WTC11 (cell line): ENCODE measurements around the gene ABCB11. TPM values are rescaled to one million over a fixed set of nuclear protein-coding genes. Genes with fewer than 3 reads are reported as not detected.

Experiments
- ATAC-seq: fragments of 200-7000 bp; cut with Tn5 transposase; 2 replicates; pipeline ENCODE4 v1.10.0; 2021; ENCODE audit warnings: mild to moderate bottlenecking, moderate library complexity
- CTCF ChIA-PET: fragments of 300-600 bp; sonication (Branson Sonifier 250); formaldehyde crosslinking; loops from one replicate; lab custom pipeline; 2021; ENCODE audit warnings: antibody characterized with exemption; lab: Charles Lee
- POLR2A ChIA-PET: fragments of 350-600 bp; sonication (Branson Sonifier 250); formaldehyde crosslinking; loops from one replicate; lab custom pipeline; 2021; ENCODE audit warnings: antibody characterized with exemption; lab: Charles Lee
- DNase-seq: peaks from one replicate; pipeline ENCODE4 v3.0.0; 2021; ENCODE audit warnings: low spot score
- H3K27ac Mint-ChIP-seq: 2 replicates; pipeline ENCODE4 v1.8.0; 2021; ENCODE audit warnings: mixed read lengths
- H3K27me3 Mint-ChIP-seq: 2 replicates; pipeline ENCODE4 v1.8.0; 2021; ENCODE audit warnings: low read depth, mild to moderate bottlenecking, moderate library complexity, mixed read lengths
- H3K36me3 Mint-ChIP-seq: 2 replicates; pipeline ENCODE4 v1.8.0; 2021; ENCODE audit warnings: mixed read lengths
- H3K4me1 Mint-ChIP-seq: 2 replicates; pipeline ENCODE4 v1.8.0; 2022; ENCODE audit warnings: mixed read lengths
- H3K4me3 Mint-ChIP-seq: 2 replicates; pipeline ENCODE4 v1.8.0; 2021; ENCODE audit warnings: mild to moderate bottlenecking, moderate library complexity, mixed read lengths
- H3K9me3 Mint-ChIP-seq: 2 replicates; pipeline ENCODE4 v1.8.0; 2021; ENCODE audit warnings: mixed read lengths
- AR ChIP-seq: fragments of 250-450 bp; sonication (Bioruptor Pico); IDR thresholded peaks from 2 replicates; pipeline ENCODE4 v1.9.0; 2021; ENCODE audit warnings: mild to moderate bottlenecking
- CBFB ChIP-seq: sonication (generic); formaldehyde crosslinking; IDR thresholded peaks from 2 replicates; pipeline ENCODE4 v1.8.1; 2022; ENCODE audit warnings: mild to moderate bottlenecking, low read depth, missing genetic modification reagents
- ERG ChIP-seq: fragments of 250-450 bp; sonication (Bioruptor Pico); IDR thresholded peaks from 2 replicates; pipeline ENCODE4 v1.8.0; 2021; ENCODE audit warnings: mild to moderate bottlenecking
- ESRRA ChIP-seq: sonication (generic); formaldehyde crosslinking; IDR thresholded peaks from 2 replicates; pipeline ENCODE4 v1.8.1; 2022; ENCODE audit warnings: mild to moderate bottlenecking, missing genetic modification reagents, borderline replicate concordance
- FOXP1 ChIP-seq: sonication (generic); formaldehyde crosslinking; IDR thresholded peaks from 2 replicates; pipeline ENCODE4 v1.8.0; 2022; ENCODE audit warnings: missing genetic modification reagents, mild to moderate bottlenecking, moderate library complexity, borderline replicate concordance
- GABPB1 ChIP-seq: sonication (generic); formaldehyde crosslinking; IDR thresholded peaks from 2 replicates; pipeline ENCODE4 v1.8.1; 2023; ENCODE audit warnings: mild to moderate bottlenecking, missing genetic modification reagents
- GTF2I ChIP-seq: fragments of 250-450 bp; sonication (Bioruptor Pico); conservative IDR thresholded peaks from 2 replicates; pipeline ENCODE4 v1.4.0; 2021; ENCODE audit warnings: mild to moderate bottlenecking
- IRF2 ChIP-seq: sonication (generic); formaldehyde crosslinking; IDR thresholded peaks from 2 replicates; pipeline ENCODE4 v1.8.0; 2022; ENCODE audit warnings: low read depth, missing genetic modification reagents, borderline replicate concordance
- JAZF1 ChIP-seq: fragments of 250-450 bp; sonication (Bioruptor Pico); IDR thresholded peaks from 2 replicates; pipeline ENCODE4 v1.9.0; 2021; ENCODE audit warnings: moderate library complexity, mild to moderate bottlenecking, inconsistent platforms
- MXD4 ChIP-seq: fragments of 250-450 bp; sonication (Bioruptor Pico); IDR thresholded peaks from 2 replicates; pipeline ENCODE4 v1.8.0; 2021; ENCODE audit warnings: mild to moderate bottlenecking, moderate library complexity, borderline replicate concordance
- NFATC4 ChIP-seq: fragments of 250-450 bp; sonication (Bioruptor Pico); IDR thresholded peaks from 2 replicates; pipeline ENCODE4 v1.9.0; 2021; ENCODE audit warnings: mild to moderate bottlenecking
- NR1H2 ChIP-seq: sonication (generic); formaldehyde crosslinking; IDR thresholded peaks from 2 replicates; pipeline ENCODE4 v1.9.0; 2021; ENCODE audit warnings: mild to moderate bottlenecking, moderate library complexity, missing genetic modification reagents
- NR2C2 ChIP-seq: sonication (generic); formaldehyde crosslinking; IDR thresholded peaks from 2 replicates; pipeline ENCODE4 v1.8.0; 2022; ENCODE audit warnings: mild to moderate bottlenecking, missing genetic modification reagents
- NR3C1 ChIP-seq: sonication (generic); formaldehyde crosslinking; conservative IDR thresholded peaks from 2 replicates; pipeline ENCODE4 v1.8.1; 2023; ENCODE audit warnings: low read depth, mild to moderate bottlenecking, missing genetic modification reagents
- PREB ChIP-seq: sonication (generic); formaldehyde crosslinking; IDR thresholded peaks from 2 replicates; pipeline ENCODE4 v1.8.1; 2022; ENCODE audit warnings: mild to moderate bottlenecking, missing genetic modification reagents, moderate library complexity, borderline replicate concordance
- PRRX2 ChIP-seq: fragments of 250-450 bp; sonication (Bioruptor Pico); IDR thresholded peaks from 2 replicates; pipeline ENCODE4 v1.8.0; 2021; ENCODE audit warnings: mild to moderate bottlenecking
- SMAD4 ChIP-seq: sonication (generic); formaldehyde crosslinking; IDR thresholded peaks from 2 replicates; pipeline ENCODE4 v1.8.0; 2022; ENCODE audit warnings: mild to moderate bottlenecking, missing genetic modification reagents
- TEAD1 ChIP-seq: sonication (generic); formaldehyde crosslinking; IDR thresholded peaks from 2 replicates; pipeline ENCODE4 v1.8.0; 2022; ENCODE audit warnings: mild to moderate bottlenecking, missing genetic modification reagents
- TEAD4 ChIP-seq: sonication (generic); formaldehyde crosslinking; IDR thresholded peaks from 2 replicates; pipeline ENCODE4 v1.8.0; 2022; ENCODE audit warnings: mild to moderate bottlenecking, missing genetic modification reagents
- USF1 ChIP-seq: sonication (generic); formaldehyde crosslinking; IDR thresholded peaks from 2 replicates; pipeline ENCODE4 v1.8.0; 2022; ENCODE audit warnings: mild to moderate bottlenecking, missing genetic modification reagents
- ZNF317 ChIP-seq: sonication (generic); formaldehyde crosslinking; IDR thresholded peaks from 2 replicates; pipeline ENCODE4 v1.8.1; 2023; ENCODE audit warnings: low read depth, mild to moderate bottlenecking, moderate library complexity, missing genetic modification reagents, borderline replicate concordance
- ZNF396 ChIP-seq: fragments of 250-450 bp; sonication (Bioruptor Pico); IDR thresholded peaks from 2 replicates; pipeline ENCODE4 v1.8.0; 2021; ENCODE audit warnings: mild to moderate bottlenecking, moderate library complexity, borderline replicate concordance
- ZNF416 ChIP-seq: fragments of 250-450 bp; sonication (Bioruptor Pico); IDR thresholded peaks from 2 replicates; pipeline ENCODE4 v1.9.0; 2021; ENCODE audit warnings: mild to moderate bottlenecking, inconsistent platforms
- ZNF423 ChIP-seq: fragments of 250-450 bp; sonication (Bioruptor Pico); IDR thresholded peaks from 2 replicates; pipeline ENCODE4 v2.1.2; 2022; ENCODE audit warnings: mild to moderate bottlenecking, moderate library complexity
- ZNF512 ChIP-seq: sonication (generic); formaldehyde crosslinking; IDR thresholded peaks from 2 replicates; pipeline ENCODE4 v1.8.1; 2022; ENCODE audit warnings: missing genetic modification reagents, borderline replicate concordance
- ZNF671 ChIP-seq: fragments of 250-450 bp; sonication (Bioruptor Pico); IDR thresholded peaks from 2 replicates; pipeline ENCODE4 v1.8.0; 2021; ENCODE audit warnings: mild to moderate bottlenecking
- ZSCAN18 ChIP-seq: fragments of 250-450 bp; sonication (Bioruptor Pico); IDR thresholded peaks from 2 replicates; pipeline ENCODE4 v2.1.2; 2022; ENCODE audit warnings: mild to moderate bottlenecking, moderate library complexity
- total RNA-seq: library from RNA; stranded (reverse); gene quantifications from 3 replicates; pipeline ENCODE4 v1.2.3, GENCODE V29; 2021

ABCB11 gene
- total RNA-seq, 1 experiment from 2014 or later, result 0.77 TPM

- CTCF ChIA-PET, result no interaction called here
- H3K9me3 Mint-ChIP-seq, result peaks cover 5% of the 10 kb centered on the region
These were observed 100.9 kb downstream of the ABCB11 start for GRCh38 chr2:168930242-168930641.

GRCh38 chr2:168929031-168929430 lies 102.1 kb downstream of the ABCB11 start:
- ChIA-PET POLR2A (no interaction called here), CTCF (no interaction called here)
- ATAC-seq (no peak), DNase-seq (no peak)
- peaks cover 9% of the 10 kb centered on the region for H3K4me1 Mint-ChIP-seq
- H3K4me3 Mint-ChIP-seq, result no peak overlapping the region
- H3K9me3 Mint-ChIP-seq, result peaks cover 5% of the 10 kb centered on the region
- H3K36me3 Mint-ChIP-seq, result no peaks in the 10 kb centered on the region
- no peaks in the 10 kb centered on the region for H3K27me3 Mint-ChIP-seq
- H3K27ac Mint-ChIP-seq, result no peak overlapping the region
- TF ChIP-seq NFATC4 (no peak), PREB (no peak), CBFB (CRISPR knock-in tag) (no peak), GTF2I (CRISPR knock-in tag) (no peak), GABPB1 (CRISPR knock-in tag) (no peak), ZNF512 (CRISPR knock-in tag) (no peak), IRF2 (CRISPR knock-in tag) (no peak), ZSCAN18 (CRISPR knock-in tag) (no peak), AR (no peak), NR3C1 (no peak), MXD4 (no peak), ERG (CRISPR knock-in tag) (no peak), ZNF416 (no peak)

More at GRCh38 chr2:168930242-168930641, 100.9 kb downstream of the ABCB11 start:
- Mint-ChIP-seq H3K4me3 (no peak overlapping the region), H3K27ac (no peak overlapping the region), H3K4me1 (peaks cover 9% of the 10 kb centered on the region), H3K27me3 (no peaks in the 10 kb centered on the region), H3K36me3 (no peaks in the 10 kb centered on the region)
- TF ChIP-seq ZNF317 (CRISPR knock-in tag) (no peak), ESRRA (CRISPR knock-in tag) (no peak), ZSCAN18 (CRISPR knock-in tag) (no peak), ZNF423 (CRISPR knock-in tag) (no peak), FOXP1 (CRISPR knock-in tag) (no peak), ZNF396 (CRISPR knock-in tag) (no peak), PRRX2 (CRISPR knock-in tag) (no peak), SMAD4 (no peak), USF1 (CRISPR knock-in tag) (no peak), TEAD1 (no peak), ZNF671 (CRISPR knock-in tag) (no peak), TEAD4 (CRISPR knock-in tag) (no peak), NR2C2 (CRISPR knock-in tag) (no peak), JAZF1 (CRISPR knock-in tag) (no peak), GABPB1 (CRISPR knock-in tag) (no peak), CBFB (CRISPR knock-in tag) (no peak), NR1H2 (CRISPR knock-in tag) (no peak), IRF2 (CRISPR knock-in tag) (no peak)
- POLR2A ChIA-PET, result interaction anchor here (0.6 kb wide), 1 partner anchor 494 kb away, joined by 3 read pairs; no protein-coding TSS in a partner anchor
- DNase-seq (no peak), ATAC-seq (no peak)
